HG02623 (cell line): ENCODE results near the gene RAD51B.

Experiments used
- ATAC-seq: cut with Tn5 transposase; IDR thresholded peaks from one replicate; pipeline ENCODE4 v1.9.1; 2021; ENCODE audit warnings: moderate library complexity; ENCODE audit not compliant: unreplicated experiment

Gene RAD51B

GRCh38 chr14:68739701-68740100 lies 920.1 kb downstream of the RAD51B start:
- ATAC-seq = no peak

DNA sequence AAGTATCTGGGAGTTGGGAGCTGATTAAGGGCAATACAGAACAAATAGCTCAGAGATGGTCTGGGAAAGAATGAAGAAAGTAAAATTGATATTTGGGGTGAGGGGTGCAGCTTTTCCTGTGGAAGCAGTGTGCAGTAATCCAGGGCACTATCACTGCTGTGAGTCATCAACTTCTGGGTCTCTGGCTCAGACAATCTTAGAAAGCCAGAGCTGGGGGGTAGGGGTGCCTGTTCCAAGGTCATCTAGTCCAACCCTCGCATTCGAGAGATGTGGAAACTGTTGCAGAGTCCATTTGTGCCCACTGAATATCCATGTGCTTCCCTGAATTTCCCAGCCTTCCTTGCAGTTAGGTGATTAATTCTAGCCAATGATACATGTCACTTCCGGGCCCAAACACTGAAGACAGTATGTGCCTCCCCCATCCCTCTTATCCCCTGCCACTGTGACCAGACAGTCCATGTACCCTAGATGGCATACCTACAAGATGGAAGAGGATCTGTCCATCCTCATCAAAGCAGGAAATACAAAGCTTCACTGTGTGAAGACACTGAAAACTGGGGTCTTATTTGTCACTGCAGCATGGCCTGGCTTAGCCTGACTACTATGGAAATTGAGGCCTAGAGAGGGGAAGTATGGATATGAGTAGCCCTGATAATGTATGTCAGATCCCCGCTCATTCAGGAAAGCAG lies 921.4 kb downstream of the RAD51B start:
- ATAC-seq = no peak

DNA sequence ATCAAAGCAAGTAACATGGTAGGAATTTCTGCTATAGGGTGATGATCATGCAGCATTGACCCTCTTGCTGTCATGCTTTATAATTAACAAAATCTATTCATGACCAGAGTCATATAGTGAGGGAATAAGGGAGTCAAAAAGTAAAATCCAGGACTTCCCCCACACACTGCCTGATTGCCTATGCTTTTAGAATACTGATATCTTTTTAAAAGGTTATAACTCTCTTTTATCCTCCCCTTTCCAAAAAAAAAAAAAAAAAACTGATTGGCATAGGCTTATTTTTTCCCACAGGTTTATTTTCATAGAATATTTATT lies 921.9 kb downstream of the RAD51B start:
- no peak for ATAC-seq

DNA sequence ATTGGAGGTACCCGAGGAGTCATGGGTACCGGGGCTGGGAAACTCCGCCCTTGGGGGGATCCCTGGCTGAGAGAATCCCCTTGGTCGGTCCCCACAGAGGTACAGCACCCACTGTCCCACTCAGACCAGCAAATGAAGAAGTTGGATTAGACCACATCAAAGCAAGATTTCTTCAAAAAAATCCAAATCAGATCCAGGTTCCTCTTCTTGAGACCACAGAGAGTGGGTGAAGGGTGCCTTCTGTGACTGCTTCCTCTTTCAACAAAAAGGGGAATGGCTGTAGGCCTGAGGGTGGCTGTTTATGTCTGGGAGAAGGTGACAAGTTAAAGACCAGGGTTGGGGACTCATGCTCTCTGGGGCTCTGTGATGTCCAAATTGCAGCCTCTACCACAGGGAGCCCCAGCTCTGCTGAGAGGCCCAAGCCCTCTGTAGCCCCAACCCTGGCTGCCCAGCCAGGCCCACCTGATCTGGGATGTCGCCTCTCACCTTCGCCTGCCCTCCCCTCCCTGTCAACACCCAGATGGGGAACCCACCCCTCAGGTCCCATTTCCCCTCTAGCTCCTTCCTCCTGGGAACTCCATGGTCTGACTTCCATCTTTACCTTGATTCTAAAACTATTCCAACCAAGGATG lies 922.4 kb downstream of the RAD51B start:
- ATAC-seq = peak; percentile 77

- no peak for ATAC-seq
Observed at GRCh38 chr14:68744613-68745012, 925.0 kb downstream of the RAD51B start.

DNA sequence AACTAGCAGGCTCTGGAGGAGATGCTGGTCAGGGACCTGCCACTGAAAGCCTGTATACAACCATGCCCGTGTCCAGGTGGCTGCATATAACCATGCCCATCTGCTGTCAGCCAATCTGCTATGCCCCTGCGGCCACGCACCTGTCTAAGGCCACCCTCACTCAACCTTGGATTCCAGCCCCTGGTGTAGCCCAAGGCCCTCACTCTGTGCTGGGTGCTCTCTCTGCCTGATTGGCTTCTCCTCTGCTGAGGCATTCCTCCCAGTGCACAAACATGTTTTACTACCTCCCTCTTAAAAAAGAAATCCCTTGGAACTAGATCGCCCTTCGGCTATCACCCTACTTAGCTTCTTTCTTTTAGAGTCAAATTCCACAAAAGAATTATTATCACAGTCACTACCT lies 927.8 kb downstream of the RAD51B start:
- ATAC-seq = no peak

GRCh38 chr14:68748260-68748659 lies 928.7 kb downstream of the RAD51B start:
- ATAC-seq = no peak

- ATAC-seq = no peak
Observed at GRCh38 chr14:68748691-68749090, 929.1 kb downstream of the RAD51B start.

GRCh38 chr14:68749487-68750475 lies 930.2 kb downstream of the RAD51B start:
- no peak for ATAC-seq

- ATAC-seq = no peak
Observed at GRCh38 chr14:68752271-68753006, 932.9 kb downstream of the RAD51B start.

DNA sequence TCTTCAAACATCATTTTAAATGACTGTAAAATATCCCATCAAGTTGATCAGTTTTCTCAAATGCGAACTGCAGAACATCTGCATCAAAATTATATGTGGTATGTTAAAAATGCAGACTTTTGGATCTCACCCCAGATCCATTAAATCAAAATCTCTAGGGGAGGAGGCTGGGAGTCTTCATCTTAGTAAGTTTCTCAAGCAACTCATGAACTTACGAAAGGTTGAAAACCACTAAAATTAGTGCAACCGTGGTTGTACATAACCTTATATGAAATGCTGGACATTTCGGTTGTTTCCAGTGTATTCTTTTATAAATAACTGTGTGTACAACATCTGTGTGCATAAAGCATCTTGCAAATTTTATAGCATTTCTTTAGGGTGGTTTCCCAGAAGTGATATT lies 934.1 kb downstream of the RAD51B start:
- ATAC-seq = no peak

DNA sequence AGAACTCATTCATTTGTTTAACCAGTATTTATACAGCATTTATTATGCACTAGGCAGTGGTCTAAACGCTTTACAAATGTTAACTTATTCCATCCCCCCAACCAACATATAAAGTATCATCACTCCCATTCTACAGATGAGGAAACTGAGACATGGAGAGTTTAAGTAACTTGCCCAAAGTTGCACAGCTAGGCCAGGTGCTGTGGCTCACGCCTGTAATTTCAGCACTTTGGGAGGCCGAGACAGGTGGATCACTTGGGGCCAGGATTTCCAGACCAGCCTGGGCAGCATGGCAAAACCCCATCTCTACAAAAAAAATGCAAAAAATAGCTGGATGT lies 935.4 kb downstream of the RAD51B start:
- ATAC-seq = no peak

DNA sequence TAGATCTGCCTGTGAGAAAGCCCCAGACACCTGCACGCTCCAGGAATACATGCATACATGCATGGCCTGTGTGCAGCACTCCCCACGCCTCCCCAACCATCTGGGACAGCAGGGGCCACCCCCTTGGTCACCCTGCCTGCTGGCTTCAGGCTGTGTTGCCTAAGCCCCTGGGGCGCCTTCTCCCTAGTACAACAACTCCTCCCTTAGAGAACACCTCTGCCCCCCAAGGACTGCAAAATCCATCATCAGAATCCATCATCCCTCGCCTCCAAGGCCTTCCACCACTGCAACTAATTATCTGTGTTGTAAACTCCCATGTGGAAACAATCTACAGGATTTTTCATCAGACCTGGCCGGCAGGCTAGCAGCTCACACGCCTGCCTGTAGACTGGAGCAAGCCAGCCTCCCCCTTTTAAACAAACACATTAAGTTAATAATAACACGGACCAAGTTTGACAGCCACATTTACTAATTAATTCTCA lies 936.5 kb downstream of the RAD51B start:
- ATAC-seq = no peak

DNA sequence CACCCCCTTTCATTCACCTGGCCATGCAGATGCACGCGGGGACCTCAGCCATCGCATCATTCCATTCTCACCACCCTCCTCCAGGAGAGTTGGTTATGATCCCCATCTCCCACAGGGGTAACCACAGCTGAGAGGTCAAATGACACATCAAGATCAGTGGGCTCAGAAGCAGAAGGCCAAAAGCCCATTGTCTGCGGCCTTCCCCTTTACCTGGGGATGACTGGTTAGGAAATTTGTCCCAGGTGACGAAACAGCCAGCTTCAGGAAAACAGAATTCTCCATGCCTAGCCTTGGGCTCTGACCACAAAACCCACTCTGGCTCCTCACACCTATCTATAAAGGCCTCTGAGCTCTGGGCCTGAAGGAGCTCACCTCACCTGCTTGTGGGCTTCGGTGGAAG lies 937.2 kb downstream of the RAD51B start:
- no peak for ATAC-seq

GRCh38 chr14:68757618-68758081 lies 938.1 kb downstream of the RAD51B start:
- no peak for ATAC-seq

DNA sequence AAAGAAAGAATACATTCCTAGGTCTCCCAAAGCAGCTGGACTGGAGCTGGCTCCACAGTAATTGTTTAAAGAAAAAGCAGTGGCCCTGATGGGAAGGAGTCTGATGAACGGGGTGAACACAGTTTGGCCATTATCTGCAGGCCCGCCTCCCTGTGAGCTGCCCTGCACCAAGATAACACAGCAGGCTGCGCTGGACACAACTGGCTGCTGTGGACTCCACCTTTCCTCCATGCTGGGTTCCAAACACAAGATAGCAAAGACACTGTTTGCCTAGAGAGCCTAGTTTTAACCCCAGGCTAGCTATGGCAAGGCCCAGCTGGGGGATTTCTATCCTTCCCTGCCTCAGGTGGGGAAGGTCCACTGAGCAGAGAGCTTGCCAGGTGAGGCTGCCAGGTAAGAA lies 938.7 kb downstream of the RAD51B start:
- ATAC-seq = no peak

DNA sequence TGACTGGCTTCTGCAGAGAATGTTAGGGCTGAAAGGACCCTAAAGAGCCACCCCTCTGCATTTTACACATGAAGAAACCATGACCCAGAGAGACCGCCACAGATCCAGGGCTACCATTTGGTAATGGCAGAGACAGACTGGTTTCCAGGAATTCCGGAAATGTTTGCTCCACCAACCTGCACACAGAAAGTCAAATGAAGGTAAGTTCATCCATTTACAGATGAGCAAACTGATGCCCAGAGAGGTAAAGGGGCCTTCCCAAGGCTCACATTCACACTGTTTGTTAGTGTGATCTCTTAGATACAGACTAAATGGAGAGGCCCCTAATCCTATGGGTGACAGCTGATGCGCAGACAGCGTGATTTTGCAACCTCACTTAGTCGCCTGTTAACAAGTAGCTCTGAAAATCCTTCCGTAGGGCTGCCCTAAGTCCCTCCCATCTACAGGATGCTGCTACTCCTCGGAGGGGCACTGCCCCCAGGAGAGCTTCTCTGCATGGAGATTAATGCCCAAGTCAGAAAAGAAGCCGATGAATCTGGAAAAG lies 939.5 kb downstream of the RAD51B start:
- no peak for ATAC-seq

DNA sequence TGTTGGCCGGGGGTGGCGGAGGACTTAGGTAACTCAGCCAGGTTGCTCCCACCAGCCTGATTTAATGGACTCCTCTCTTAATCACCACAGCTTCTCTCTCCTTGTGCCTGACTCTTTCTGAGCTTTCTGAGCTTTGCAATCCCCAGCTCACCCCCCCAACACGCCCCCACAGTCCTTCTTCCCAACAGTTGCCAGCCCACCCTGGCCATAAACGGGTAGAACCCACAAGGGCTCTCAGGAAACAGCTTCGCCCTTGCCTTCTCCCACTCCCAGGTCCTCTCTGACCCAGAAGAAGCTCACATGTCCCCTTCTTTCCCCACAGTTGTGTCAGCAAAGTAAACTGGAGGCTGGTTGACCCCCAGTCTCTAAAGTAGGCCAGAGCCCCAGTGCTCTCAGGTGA lies 940.4 kb downstream of the RAD51B start:
- ATAC-seq = no peak

DNA sequence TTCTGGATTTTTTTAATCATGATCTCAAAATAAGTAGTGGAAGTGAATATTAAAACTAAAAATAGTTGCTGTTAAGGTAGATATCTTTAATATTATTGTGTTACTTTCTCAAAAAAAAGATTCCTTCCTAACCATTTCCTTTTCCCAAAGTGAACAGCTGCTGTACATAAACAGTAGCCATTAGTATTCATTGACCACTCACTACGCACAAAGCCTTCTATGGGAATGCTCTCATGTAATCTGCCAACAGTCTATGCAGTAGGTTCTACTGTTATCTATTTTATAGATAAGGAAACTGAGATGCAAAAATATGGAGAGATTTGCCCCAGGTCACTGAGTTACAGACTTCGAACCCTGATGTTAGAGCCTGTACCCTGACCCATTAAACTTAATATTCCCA lies 941.2 kb downstream of the RAD51B start:
- no peak for ATAC-seq

GRCh38 chr14:68761391-68761790 lies 941.8 kb downstream of the RAD51B start:
- ATAC-seq = no peak
